ENCODE results near the gene PRKAR2B. TPM values are rescaled to one million over a fixed set of nuclear protein-coding genes. Genes with fewer than 3 reads are reported as not detected.

PRKAR2B gene
- polyA plus RNA-seq, 6 donors from 2014 or later = 1.1 to 4.9 (median 2.7) TPM; not detected in 1

Other genes with a start within 250 kb of the PRKAR2B start
- 10 to 100 TPM; 33.8 to 57.3 (median 37.5) TPM for gene PIK3CG, start 179.4 kb upstream of the PRKAR2B start, polyA plus RNA-seq (ENCODE audit: low read depth in 6 of 6)
- gene HBP1, start 124.3 kb downstream of the PRKAR2B start, polyA plus RNA-seq (ENCODE audit: low read depth in 6 of 6) = 100 to 1,000 TPM in 1 of 6 donors, 10 to 100 TPM in 5; 62.1 to 157 (median 71.8) TPM